Daoy (cell line): ENCODE results near the gene PBLD. TPM values are rescaled to one million over a fixed set of nuclear protein-coding genes. Genes with fewer than 3 reads are reported as not detected.
A peak's percentile ranks its signal among the peaks of the same experiment; 100 is the strongest.
"Not testable (repeated sequence)": the region's sequence is repeated elsewhere in the genome, so short reads cannot be mapped to it uniquely, and the experiment has no call there.

ENCODE experiments used
- DNase-seq: peaks from one replicate; pipeline ENCODE4 v3.0.0-alpha.2; 2015; ENCODE audit warnings: low read depth
- total RNA-seq: library from RNA; depleted of rRNA; stranded (reverse); fragments of >200 nt; shearing (Covaris generic); gene quantifications from 2 replicates; pipeline ENCODE4 v1.2.3, GENCODE V29; 2014

The PBLD gene
- total RNA-seq, 1 experiment from 2014 or later, result 1.8 TPM

- DNase-seq, result peak; percentile 16
Observed at GRCh38 chr10:68330852-68331454, 1.8 kb downstream of the PBLD start.

DNA sequence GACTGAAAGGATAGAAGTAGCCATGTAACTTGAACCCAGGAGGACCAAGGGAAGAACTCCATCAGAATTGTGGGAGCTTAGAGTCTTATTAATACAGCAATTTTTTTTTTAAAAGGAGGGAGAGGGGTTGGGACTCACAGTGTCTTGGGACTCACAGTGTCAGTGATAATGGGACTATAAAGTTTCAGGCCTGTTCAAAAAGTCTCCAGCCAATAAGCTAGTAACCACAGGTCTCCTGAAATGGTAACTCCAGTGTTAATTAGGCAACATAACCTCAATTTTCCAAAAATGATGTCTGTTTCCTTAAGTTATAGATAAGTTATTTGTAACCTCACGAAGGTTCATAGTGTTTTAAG is 3.2 kb downstream of the PBLD start:
- no peak for DNase-seq

- peak; percentile 21 for DNase-seq
Observed at GRCh38 chr10:68327889-68328786, 4.6 kb downstream of the PBLD start.

DNA sequence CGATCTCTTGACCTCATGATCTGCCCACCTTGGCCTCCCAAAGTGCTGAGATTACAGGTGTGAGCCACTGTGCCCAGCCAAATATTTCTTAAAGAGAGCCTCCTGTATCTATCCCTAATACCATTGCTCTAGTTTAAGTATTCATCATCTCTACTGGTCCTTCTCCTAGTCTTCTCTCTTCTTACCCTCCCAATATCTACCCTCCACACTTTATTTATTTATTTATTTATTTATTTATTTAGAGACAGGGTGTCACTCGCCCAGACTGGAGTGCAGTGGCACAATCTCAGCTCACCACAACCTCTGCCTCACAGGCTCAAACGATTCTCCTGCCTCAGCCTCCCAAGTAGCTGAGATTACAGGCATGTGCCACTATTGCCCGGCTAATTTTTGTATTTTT is 8.3 kb downstream of the PBLD start:
- not testable (repeated sequence) for DNase-seq

DNA sequence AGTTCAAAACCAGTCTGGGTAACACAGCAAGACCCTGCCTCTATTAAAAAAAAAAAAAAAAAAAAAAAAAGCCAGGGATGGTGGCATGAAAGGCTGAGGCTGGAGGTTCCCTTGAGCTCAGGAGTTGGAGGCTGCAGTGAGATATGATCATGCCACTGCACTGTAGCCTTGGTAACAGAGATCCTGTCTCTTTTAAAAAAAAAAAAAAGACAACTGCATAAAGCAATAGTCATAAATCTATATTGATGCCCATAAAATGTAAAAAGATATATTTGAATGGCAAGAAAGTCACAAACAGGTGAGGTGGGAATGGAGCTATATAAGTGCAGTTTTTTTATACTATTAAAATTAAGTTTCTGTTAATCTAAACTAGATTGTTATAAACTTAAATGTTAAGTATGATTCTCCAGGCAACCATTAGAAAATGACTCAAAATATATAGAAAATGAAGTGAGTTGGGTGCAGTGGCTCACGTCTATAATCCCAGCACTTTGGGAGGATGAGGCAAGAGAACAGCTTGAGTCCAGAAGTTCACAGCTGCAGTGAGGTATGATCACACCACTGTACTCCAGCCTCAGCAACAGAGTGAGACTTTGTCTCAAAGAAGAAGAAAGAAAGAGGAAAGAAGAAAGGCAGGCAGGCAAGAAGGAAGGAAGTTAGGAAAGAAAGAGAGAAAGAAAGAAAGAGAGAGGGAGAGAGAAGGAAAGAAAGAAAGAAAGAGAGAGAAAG is 14.2 kb downstream of the PBLD start:
- no peak for DNase-seq

GRCh38 chr10:68315582-68315981 is 17.1 kb downstream of the PBLD start:
- DNase-seq, result no peak

- DNase-seq, result not testable (repeated sequence)
Observed at GRCh38 chr10:68314930-68315329, 17.8 kb downstream of the PBLD start.

DNA sequence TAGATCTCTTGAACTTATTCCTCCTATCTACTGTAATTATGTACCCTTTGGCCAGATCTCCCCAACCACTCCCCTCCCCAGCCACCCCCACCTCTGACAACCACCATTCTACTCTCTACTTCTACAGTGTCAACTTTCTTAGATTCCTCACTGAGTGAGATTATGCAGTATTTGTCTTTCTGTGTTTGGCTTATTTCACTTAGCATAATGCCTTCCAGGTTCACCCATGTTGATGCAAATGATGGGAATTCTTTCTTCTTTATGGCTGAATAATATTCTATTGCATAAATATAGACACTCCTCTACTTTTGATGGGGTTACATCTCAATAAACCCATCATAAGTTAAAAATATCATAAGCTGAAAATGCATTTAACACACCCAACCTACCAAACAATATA is 22.2 kb downstream of the PBLD start:
- no peak for DNase-seq

DNA sequence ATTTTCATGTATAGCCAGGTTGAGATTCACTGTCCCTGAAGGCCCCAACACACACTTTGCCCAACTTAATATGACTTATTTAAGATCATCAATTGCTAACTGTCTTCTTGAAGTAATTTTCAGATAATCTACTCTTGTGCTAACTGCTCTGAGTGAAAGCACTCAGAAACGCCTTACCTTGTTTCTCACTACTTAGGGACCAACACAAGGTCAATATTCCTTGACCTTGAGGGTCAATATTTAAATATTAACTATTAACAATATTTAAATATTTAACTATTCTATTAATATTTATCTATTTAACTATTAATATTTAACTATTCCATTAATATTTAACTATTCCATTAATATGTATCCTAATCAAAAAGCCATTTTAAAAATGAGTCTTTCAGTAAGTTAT is 26.9 kb downstream of the PBLD start:
- DNase-seq, result no peak

DNA sequence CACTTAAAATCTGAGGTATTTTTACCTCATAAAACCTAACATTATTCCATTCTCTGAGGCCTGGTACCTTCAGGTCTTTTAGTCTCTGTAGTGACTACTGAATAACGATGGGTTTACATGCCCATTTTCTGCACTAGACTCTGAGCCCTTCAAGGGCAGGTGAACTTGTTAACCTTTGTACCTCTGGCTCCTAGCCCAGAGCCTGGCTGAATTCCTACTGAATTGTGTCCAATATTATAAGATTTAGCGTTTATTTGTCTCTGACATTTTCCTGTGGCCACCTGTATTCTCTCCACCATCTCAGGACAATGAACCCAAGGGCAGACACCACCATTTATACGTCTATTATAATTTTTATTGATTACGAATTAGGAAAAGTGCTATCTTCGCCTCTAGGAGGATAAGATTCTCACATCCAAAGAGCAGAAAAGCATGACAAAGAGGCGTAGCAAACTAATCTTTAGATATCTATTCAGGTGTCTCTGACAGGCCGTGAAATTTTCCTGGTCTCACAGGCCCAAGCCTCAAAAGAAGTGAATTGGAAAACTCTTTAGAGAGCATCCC is 28.8 kb downstream of the PBLD start:
- no peak for DNase-seq

GRCh38 chr10:68302871-68303270 is 29.9 kb downstream of the PBLD start:
- DNase-seq, result no peak

GRCh38 chr10:68302503-68302823 is 30.3 kb downstream of the PBLD start:
- DNase-seq, result no peak

GRCh38 chr10:68301790-68302502 is 30.8 kb downstream of the PBLD start:
- DNase-seq, result peak; percentile 17

GRCh38 chr10:68301301-68301700 is 31.4 kb downstream of the PBLD start:
- DNase-seq, result no peak

DNA sequence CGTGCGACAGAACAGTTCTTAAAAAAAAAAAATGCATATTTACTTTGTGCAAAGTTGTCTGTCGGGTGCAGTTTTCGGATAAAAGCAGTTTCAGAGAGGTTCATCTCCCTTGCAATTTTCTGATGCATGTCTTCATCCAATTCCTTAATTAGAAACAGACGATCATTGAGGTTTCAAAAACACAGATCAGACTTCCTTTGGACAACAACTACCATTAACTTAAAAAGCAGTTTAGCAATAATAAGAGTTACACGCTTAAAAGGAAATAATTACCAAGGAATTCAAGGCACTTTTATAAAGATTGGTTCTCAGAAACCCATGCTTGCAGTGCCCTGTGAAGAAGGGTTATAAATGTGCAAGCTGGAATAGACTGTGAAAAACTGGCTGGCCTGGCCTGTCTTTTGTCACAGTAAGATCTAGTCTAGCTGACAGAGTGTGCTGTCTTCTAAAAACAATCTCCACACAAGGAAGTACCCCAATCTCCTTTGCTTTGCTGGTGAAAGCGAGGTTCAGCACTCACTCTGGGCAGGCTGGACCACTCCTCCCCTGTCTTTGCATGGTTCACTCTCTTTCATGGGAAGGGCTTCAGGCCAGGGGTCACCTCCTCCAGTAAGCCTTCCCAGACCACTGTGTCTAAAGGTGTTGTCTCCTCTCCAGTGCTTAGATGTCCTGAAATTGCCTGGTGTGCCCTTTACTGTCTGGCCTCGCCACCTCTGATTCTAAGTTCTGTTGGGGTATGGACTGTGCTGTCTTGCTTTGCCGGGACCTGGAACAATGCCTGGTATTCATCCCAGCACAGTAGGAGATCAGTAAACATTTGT is 35.7 kb downstream of the PBLD start:
- no peak for DNase-seq

DNA sequence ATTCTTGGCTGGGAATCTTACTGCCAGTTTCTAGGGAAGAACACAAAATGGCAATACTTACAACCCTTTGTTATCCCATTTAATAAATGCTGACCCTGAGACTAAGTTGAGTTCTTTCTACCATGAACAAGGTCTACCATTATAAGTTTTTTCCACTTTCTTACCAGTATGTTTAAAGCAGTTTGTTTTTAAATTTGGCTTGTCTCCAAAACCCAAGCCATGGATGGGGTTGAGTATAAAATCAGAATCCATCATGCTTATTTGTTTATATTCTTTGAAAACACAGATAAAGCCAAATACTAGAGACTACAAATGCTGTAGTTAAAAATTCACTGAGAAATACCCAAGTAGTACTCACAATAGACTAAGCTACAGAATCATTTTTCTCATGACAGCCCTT is 42.0 kb downstream of the PBLD start:
- DNase-seq, result no peak

DNA sequence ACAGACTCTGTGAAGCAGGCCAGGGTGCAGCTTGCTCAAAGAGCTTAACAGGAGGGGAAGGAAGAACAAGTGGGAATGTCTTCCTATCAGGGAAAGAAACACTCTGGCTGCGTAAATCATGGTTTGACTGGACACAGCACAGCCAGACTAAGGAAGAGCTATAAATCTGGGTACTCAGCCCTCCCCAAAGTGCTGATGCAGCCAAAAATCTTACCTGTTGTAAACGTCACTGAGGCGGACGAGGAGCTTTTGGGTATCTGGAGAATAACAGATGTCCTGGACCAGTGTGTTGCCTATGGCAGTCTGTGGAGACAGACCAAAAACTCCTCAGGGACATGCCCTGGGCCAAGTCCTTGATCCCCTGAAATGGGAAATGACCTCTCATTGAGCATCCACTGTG is 44.0 kb downstream of the PBLD start:
- no peak for DNase-seq

- DNase-seq, result peak; percentile 33
Observed at GRCh38 chr10:68284062-68285001, 48.4 kb downstream of the PBLD start.

DNA sequence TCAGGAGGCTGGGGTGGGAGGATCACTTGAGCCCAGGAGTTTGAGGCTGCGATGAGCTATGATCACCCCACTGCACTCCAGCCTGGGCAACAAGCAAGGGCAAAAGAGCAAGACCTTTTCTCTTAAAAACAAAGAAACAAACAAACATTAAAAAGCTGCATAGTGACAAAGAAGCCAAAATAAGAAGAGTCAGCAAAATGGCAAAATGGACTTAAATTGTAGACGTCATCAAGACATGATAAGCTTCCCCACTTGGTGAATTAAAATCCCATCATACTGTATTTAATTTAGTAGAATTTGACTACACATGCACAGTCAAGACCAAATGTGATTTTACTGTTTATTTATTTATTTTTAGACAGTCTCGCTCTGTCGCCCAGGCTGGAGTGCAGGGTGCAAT is 52.0 kb downstream of the PBLD start:
- DNase-seq, result no peak
